Measurements from ENCODE around the gene CD247. TPM values are rescaled to one million over a fixed set of nuclear protein-coding genes. Genes with fewer than 3 reads are reported as not detected.

Gene CD247
- total and polyA plus RNA-seq, 9 of the 15 experiments (the other 6 are each of a cell fraction or from before 2014, with no cell fraction given) = 0.08 to 0.42 (median 0.28) TPM; not detected in 5

DNA sequence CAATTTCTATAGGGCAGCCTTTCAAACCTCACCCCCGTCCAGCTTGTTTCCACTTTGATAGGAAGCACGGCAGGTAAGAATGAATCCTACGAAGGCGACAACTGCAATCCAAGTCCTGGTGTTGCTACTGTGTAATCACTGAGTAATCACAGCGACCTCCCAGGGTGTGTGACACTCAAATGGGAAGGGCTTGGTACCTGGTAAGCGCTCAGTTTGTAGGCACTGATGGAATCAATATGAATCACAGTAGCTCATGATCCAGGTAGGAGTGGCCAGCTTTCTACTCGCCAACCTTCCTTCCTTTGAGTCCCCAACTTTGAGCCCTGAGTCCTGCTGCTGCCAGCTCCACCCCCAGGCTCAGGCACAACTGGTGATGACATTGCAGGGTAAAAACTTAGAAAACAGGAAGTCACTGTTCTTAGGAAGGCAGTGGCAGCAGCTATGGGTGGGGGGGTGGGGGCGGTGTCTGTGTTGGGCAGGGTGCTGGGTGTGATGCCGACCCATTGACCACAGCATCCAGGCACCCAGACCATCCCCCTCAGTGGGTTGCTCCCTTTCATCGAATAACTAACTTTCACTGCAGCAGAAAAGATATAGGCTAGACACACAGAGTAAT is 70.7 kb downstream of the CD247 start (continued):
- TF ChIP-seq CREB3 (tag; conservative IDR thresholded peaks at IDR 0.05; ENCODE audit: low read depth) = no peak
- TF ChIP-seq FOXJ2 (tag; IDR thresholded peaks at IDR 0.05) = no peak
- no peak for TF ChIP-seq DLX4 (CRISPR knock-in tag; IDR thresholded peaks at IDR 0.05)
- TF ChIP-seq KHSRP (IDR thresholded peaks at IDR 0.05) = no peak
- TF ChIP-seq, protein P1, sequence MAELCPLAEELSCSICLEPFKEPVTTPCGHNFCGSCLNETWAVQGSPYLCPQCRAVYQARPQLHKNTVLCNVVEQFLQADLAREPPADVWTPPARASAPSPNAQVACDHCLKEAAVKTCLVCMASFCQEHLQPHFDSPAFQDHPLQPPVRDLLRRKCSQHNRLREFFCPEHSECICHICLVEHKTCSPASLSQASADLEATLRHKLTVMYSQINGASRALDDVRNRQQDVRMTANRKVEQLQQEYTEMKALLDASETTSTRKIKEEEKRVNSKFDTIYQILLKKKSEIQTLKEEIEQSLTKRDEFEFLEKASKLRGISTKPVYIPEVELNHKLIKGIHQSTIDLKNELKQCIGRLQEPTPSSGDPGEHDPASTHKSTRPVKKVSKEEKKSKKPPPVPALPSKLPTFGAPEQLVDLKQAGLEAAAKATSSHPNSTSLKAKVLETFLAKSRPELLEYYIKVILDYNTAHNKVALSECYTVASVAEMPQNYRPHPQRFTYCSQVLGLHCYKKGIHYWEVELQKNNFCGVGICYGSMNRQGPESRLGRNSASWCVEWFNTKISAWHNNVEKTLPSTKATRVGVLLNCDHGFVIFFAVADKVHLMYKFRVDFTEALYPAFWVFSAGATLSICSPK (IDR thresholded peaks at IDR 0.05; ENCODE audit: borderline replicate concordance) = no peak
- TF ChIP-seq STAG1 (CRISPR knock-in tag; IDR thresholded peaks at IDR 0.05; ENCODE audit: borderline replicate concordance) = no peak
- TF ChIP-seq ZNF639 (CRISPR knock-in tag; conservative IDR thresholded peaks at IDR 0.05 in 1 of 2, IDR thresholded peaks at IDR 0.05 in 1 of 2) = 0 out of 4 replicates have a peak, but pooled peaks of 1 of the 2 experiments have one; percentile 25
- TF ChIP-seq MAZ (CRISPR knock-in tag; conservative IDR thresholded peaks at IDR 0.05 in 1 of 2, IDR thresholded peaks at IDR 0.05 in 1 of 2) = peak in 1 of 2 experiments; percentile 18; a peak in 1 of 4 replicates
- TF ChIP-seq PRMT5 (CRISPR knock-in tag; IDR thresholded peaks at IDR 0.05) = no peak
- no peak for TF ChIP-seq XRCC5 (IDR thresholded peaks at IDR 0.05; ENCODE audit: low read depth, low read length)
- TF ChIP-seq, protein P2, sequence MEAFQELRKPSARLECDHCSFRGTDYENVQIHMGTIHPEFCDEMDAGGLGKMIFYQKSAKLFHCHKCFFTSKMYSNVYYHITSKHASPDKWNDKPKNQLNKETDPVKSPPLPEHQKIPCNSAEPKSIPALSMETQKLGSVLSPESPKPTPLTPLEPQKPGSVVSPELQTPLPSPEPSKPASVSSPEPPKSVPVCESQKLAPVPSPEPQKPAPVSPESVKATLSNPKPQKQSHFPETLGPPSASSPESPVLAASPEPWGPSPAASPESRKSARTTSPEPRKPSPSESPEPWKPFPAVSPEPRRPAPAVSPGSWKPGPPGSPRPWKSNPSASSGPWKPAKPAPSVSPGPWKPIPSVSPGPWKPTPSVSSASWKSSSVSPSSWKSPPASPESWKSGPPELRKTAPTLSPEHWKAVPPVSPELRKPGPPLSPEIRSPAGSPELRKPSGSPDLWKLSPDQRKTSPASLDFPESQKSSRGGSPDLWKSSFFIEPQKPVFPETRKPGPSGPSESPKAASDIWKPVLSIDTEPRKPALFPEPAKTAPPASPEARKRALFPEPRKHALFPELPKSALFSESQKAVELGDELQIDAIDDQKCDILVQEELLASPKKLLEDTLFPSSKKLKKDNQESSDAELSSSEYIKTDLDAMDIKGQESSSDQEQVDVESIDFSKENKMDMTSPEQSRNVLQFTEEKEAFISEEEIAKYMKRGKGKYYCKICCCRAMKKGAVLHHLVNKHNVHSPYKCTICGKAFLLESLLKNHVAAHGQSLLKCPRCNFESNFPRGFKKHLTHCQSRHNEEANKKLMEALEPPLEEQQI (IDR thresholded peaks at IDR 0.05) = no peak
- TF ChIP-seq TAF9B (IDR thresholded peaks at IDR 0.05; ENCODE audit: partially characterized antibody) = no peak
- TF ChIP-seq NFIC (IDR thresholded peaks at IDR 0.05) = no peak
- no peak for TF ChIP-seq E4F1 (CRISPR knock-in tag; IDR thresholded peaks at IDR 0.05; ENCODE audit: borderline replicate concordance)
- TF ChIP-seq NR1H2 (CRISPR knock-in tag; IDR thresholded peaks at IDR 0.05) = no peak
- no peak for TF ChIP-seq HEY1 (CRISPR knock-in tag; IDR thresholded peaks at IDR 0.05; ENCODE audit: borderline replicate concordance)
- no peak for TF ChIP-seq TEAD2 (tag; IDR thresholded peaks at IDR 0.05)
- no peak for TF ChIP-seq ZNF436 (CRISPR knock-in tag; IDR thresholded peaks at IDR 0.05)
